ENCODE results near the gene RAB38. TPM values are rescaled to one million over a fixed set of nuclear protein-coding genes. Genes with fewer than 3 reads are reported as not detected.

The RAB38 gene
- total and polyA plus RNA-seq, 12 donors = 0.31 to 1.6 (median 0.44) TPM; not detected in 3

- no peaks in the 10 kb centered on the region for H3K36me3 ChIP-seq
- H3K27ac ChIP-seq = no peak overlapping the region
- no peak overlapping the region for H3K4me3 ChIP-seq
- H3K9me3 ChIP-seq = peaks cover 0 to 68% (median 14%) of the 10 kb centered on the region in 11 donors
- WGBS, 2 donors = 88 to 92% methylated on average over 4 of the region's 4 CpGs
- DNase-seq (no peak), ATAC-seq (no peak)
- no peak for TF ChIP-seq CTCF (IDR thresholded peaks at IDR 0.05)
- H3K4me1 ChIP-seq = no peaks in the 10 kb centered on the region
- intact Hi-C loops (cut with DNase I) = loop anchor here in 1 of 10 donors (10.0 kb wide), 1 partner anchor 573 kb away; no protein-coding TSS in a partner anchor
- no peaks in the 10 kb centered on the region for H3K27me3 ChIP-seq
Measured at GRCh38 chr11:88157370-88157769, 17.9 kb downstream of the RAB38 start.

GRCh38 chr11:88152381-88152780 lies 22.9 kb downstream of the RAB38 start:
- H3K27ac ChIP-seq = no peak overlapping the region
- no peaks in the 10 kb centered on the region for H3K4me1 ChIP-seq
- intact Hi-C loops (cut with DNase I) = loop anchor here in 1 of 10 donors (10.0 kb wide), 1 partner anchor 568 kb away; no protein-coding TSS in a partner anchor
- TF ChIP-seq CTCF (IDR thresholded peaks at IDR 0.05) = no peak
- no peaks in the 10 kb centered on the region for H3K27me3 ChIP-seq
- no peak overlapping the region for H3K4me3 ChIP-seq
- H3K36me3 ChIP-seq = no peaks in the 10 kb centered on the region
- DNase-seq (no peak), ATAC-seq (no peak)
- H3K9me3 ChIP-seq = peaks cover 0 to 37% (median 4%) of the 10 kb centered on the region in 11 donors

GRCh38 chr11:88151709-88152265 lies 23.5 kb downstream of the RAB38 start:
- Histone ChIP-seq H3K9me3 (peaks cover 0 to 31% (median 4%) of the 10 kb centered on the region in 11 donors), H3K4me1 (no peaks in the 10 kb centered on the region), H3K27me3 (no peaks in the 10 kb centered on the region), H3K4me3 (no peak overlapping the region), H3K36me3 (no peaks in the 10 kb centered on the region), H3K27ac (no peak overlapping the region)
- 78 to 88% methylated on average over 5 of the region's 5 CpGs for WGBS, 2 donors
- intact Hi-C loops (cut with DNase I) = loop anchor here in 1 of 10 donors (10.0 kb wide), 1 partner anchor 567 kb away; no protein-coding TSS in a partner anchor
- TF ChIP-seq CTCF (IDR thresholded peaks at IDR 0.05) = no peak
- DNase-seq (no peak), ATAC-seq (no peak)

- ATAC-seq (no peak), DNase-seq (no peak)
- no peaks in the 10 kb centered on the region for H3K4me1 ChIP-seq
- 95 to 98% methylated on average over 1 of the region's 1 CpG for WGBS, 2 donors
- no peak for TF ChIP-seq CTCF (IDR thresholded peaks at IDR 0.05)
- H3K27me3 ChIP-seq = no peaks in the 10 kb centered on the region
- intact Hi-C loops (cut with DNase I) = no loop called here
- H3K4me3 ChIP-seq = no peak overlapping the region
- no peaks in the 10 kb centered on the region for H3K36me3 ChIP-seq
- H3K27ac ChIP-seq = no peak overlapping the region
- H3K9me3 ChIP-seq = no peaks in the 10 kb centered on the region
Measured at GRCh38 chr11:88146106-88146505, 29.1 kb downstream of the RAB38 start.

Measured in heart right ventricle (tissue), 16 donors.